Progenitor cell of endocrine pancreas (in vitro differentiated cells): Measurements from ENCODE around the gene SLC35F2. TPM values are rescaled to one million over a fixed set of nuclear protein-coding genes. Genes with fewer than 3 reads are reported as not detected.
"Not testable (repeated sequence)": the region's sequence is repeated elsewhere in the genome, so short reads cannot be mapped to it uniquely, and the experiment has no call there.

Source experiments
- DNase-seq: peaks from one replicate; pipeline ENCODE4 v3.0.0; 2021; ENCODE audit warnings: low spot score; ENCODE audit not compliant: unreplicated experiment
- H3K27ac Mint-ChIP-seq: 2 replicates; pipeline ENCODE4 v1.8.0; 2021; ENCODE audit warnings: mild to moderate bottlenecking, moderate library complexity, mixed read lengths
- H3K27me3 Mint-ChIP-seq: 2 replicates; pipeline ENCODE4 v1.8.0; 2021; ENCODE audit warnings: mixed read lengths
- H3K36me3 Mint-ChIP-seq: 2 replicates; pipeline ENCODE4 v1.8.0; 2022; ENCODE audit warnings: mixed read lengths; ENCODE audit not compliant: insufficient read depth
- H3K4me1 Mint-ChIP-seq: 2 replicates; pipeline ENCODE4 v1.8.0; 2021; ENCODE audit warnings: low read depth, mixed read lengths
- H3K4me3 Mint-ChIP-seq: 2 replicates; pipeline ENCODE4 v1.8.0; 2021; ENCODE audit warnings: low read depth, mild to moderate bottlenecking, moderate library complexity, mixed read lengths
- H3K9me3 Mint-ChIP-seq: 2 replicates; pipeline ENCODE4 v1.8.0; 2021; ENCODE audit warnings: low read depth, mixed read lengths
- CTCF ChIP-seq: fragments of 200-600 bp; sonication (generic); IDR thresholded peaks from one replicate; pipeline ENCODE4 v1.5.0; 2021; ENCODE audit warnings: antibody characterized with exemption, mild to moderate bottlenecking; ENCODE audit not compliant: unreplicated experiment
- total RNA-seq: library from RNA; stranded (reverse); gene quantifications from 2 replicates; pipeline ENCODE4 v1.2.1, GENCODE V29; 2021

Gene SLC35F2
- total RNA-seq, 1 donor from 2014 or later = 17.5 TPM

GRCh38 chr11:107777110-107777509, 81.5 kb downstream of the SLC35F2 start:
- H3K4me1 Mint-ChIP-seq = peaks cover 15% of the 10 kb centered on the region
- DNase-seq = no peak
- H3K4me3 Mint-ChIP-seq = no peak overlapping the region
- no peak overlapping the region for H3K27ac Mint-ChIP-seq
- TF ChIP-seq CTCF = no peak
- H3K36me3 Mint-ChIP-seq = no peaks in the 10 kb centered on the region
- peaks cover 4% of the 10 kb centered on the region for H3K9me3 Mint-ChIP-seq
- H3K27me3 Mint-ChIP-seq = no peaks in the 10 kb centered on the region

- H3K4me1 Mint-ChIP-seq = peaks cover 15% of the 10 kb centered on the region
- no peak overlapping the region for H3K27ac Mint-ChIP-seq
- DNase-seq = no peak
- H3K9me3 Mint-ChIP-seq = peaks cover 4% of the 10 kb centered on the region
- no peak for TF ChIP-seq CTCF
- H3K27me3 Mint-ChIP-seq = no peaks in the 10 kb centered on the region
- H3K4me3 Mint-ChIP-seq = no peak overlapping the region
- no peaks in the 10 kb centered on the region for H3K36me3 Mint-ChIP-seq
Observed at GRCh38 chr11:107776062-107776461, 82.5 kb downstream of the SLC35F2 start.

GRCh38 chr11:107770551-107770951, 88.0 kb downstream of the SLC35F2 start:
- Mint-ChIP-seq H3K4me3 (no peak overlapping the region), H3K36me3 (no peaks in the 10 kb centered on the region), H3K4me1 (peaks cover 1% of the 10 kb centered on the region), H3K9me3 (no peaks in the 10 kb centered on the region), H3K27me3 (no peaks in the 10 kb centered on the region), H3K27ac (peak overlapping the region; percentile 69)
- no peak for TF ChIP-seq CTCF
- no peak for DNase-seq

- Mint-ChIP-seq H3K36me3 (no peaks in the 10 kb centered on the region), H3K4me3 (no peak overlapping the region), H3K27ac (no peak overlapping the region), H3K4me1 (peaks cover 1% of the 10 kb centered on the region), H3K9me3 (peaks cover 2% of the 10 kb centered on the region), H3K27me3 (no peaks in the 10 kb centered on the region)
- TF ChIP-seq CTCF = no peak
- no peak for DNase-seq
Observed at GRCh38 chr11:107769189-107769588, 89.4 kb downstream of the SLC35F2 start.

- not testable (repeated sequence) for H3K4me1 Mint-ChIP-seq, H3K36me3 Mint-ChIP-seq, DNase-seq, H3K9me3 Mint-ChIP-seq, H3K27ac Mint-ChIP-seq, H3K27me3 Mint-ChIP-seq, H3K4me3 Mint-ChIP-seq
Observed at GRCh38 chr11:107758719-107759355, 99.8 kb downstream of the SLC35F2 start.

GRCh38 chr11:107757661-107758060, 100.9 kb downstream of the SLC35F2 start:
- Mint-ChIP-seq H3K4me3 (no peak overlapping the region), H3K27ac (no peak overlapping the region), H3K9me3 (peaks cover 7% of the 10 kb centered on the region), H3K4me1 (no peaks in the 10 kb centered on the region), H3K36me3 (no peaks in the 10 kb centered on the region), H3K27me3 (no peaks in the 10 kb centered on the region)
- no peak for TF ChIP-seq CTCF
- no peak for DNase-seq
